GM21390 (cell line): ENCODE data around the gene FGFBP2.
"Not testable (repeated sequence)": the region's sequence is repeated elsewhere in the genome, so short reads cannot be mapped to it uniquely, and the experiment has no call there.

Experiments used
- ATAC-seq: cut with Tn5 transposase; IDR thresholded peaks from one replicate; pipeline ENCODE4 v1.9.1; 2021; ENCODE audit not compliant: unreplicated experiment

Gene FGFBP2

DNA sequence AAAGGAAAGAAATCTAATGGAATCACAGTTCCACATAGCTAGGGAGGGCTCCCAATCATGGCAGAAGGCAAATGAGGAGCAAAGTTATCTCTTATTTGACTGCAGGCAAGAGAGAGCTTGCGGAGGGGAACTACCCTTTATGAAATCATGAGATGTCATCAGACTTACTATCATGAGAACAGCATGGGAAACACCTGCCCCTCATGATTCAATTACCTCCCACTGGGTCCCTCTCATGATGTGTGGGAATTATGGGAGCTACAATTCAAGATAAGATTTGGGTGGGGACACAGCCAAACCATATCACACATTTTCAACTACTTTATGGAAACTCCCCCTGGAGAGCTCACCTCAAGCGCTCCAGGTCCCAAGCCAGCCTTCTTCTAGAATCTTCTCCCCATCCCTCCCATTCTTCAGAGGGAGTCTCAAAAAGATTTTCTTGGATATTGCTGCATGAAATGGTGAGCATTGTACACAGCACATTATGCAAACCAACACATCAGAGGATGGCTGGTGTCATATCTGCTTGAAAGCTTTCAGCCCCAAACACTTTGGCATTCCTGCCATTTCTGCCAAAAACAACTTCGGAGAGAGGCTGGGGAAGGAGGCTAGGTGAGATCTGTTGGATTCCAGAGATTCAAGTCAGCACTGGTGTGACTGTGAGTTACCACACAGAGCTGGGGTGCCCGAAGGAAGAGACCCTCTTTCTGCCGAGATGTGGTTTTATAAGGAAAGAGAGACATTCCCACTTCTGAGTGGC, 31.3 kb downstream of the FGFBP2 start:
- ATAC-seq, result no peak

DNA sequence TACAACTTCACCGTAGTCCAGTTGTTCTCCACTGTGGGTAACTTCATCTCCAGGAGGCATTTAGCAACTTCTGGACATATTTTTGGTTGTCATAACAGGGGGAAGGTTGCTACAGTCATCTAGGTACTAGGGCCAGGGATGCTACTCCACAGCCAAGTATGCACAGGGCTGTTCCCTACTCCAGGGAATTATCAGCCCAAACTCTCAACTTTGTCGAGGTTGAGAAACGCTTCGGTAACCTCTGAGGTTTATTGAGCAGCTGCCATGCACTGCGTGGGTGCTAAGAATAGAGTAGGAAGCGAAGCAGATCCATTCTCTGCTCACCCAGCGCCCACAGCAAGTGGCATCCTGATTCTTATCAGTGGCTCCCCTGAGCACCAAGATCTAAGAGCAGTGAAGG, 32.7 kb downstream of the FGFBP2 start:
- no peak for ATAC-seq

DNA sequence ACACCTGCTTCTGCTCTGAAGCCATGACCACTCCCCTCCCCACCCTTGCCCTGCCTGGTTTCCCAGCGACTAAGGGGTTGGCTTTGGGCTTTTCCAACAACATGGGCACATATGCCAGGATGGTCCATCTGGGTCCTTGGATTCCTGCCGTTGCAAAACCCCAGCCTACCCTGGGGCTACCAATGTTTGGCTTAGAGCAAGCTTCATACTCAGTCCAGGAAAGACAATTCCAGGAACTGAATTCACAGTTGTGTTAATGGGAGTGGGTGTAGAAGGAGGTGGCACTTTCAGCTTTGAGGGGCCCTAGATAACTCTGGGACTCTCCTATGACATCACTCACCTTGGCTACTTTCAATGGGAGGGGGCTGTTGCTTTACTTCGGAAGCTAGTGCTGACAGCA, 33.4 kb downstream of the FGFBP2 start:
- ATAC-seq, result no peak

DNA sequence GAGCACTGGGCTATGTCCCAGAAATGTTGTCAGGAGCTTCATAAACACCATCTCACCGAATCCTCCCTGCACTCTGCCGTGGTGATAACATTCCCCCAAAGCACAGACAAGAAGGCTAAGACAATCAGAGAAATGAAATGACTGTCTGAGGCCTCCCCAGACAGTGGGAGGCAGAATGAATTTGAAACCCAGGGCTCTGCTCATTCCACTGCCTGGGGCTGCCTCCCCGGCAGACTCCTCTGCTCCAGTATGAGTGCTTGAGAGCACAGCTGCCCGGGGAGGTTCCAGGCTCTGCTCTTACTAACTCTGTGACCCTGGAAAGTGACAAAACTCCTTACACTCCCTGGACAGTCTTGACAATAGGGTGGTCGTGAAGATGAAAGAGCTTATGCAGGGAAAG, 34.1 kb downstream of the FGFBP2 start:
- ATAC-seq, result no peak

DNA sequence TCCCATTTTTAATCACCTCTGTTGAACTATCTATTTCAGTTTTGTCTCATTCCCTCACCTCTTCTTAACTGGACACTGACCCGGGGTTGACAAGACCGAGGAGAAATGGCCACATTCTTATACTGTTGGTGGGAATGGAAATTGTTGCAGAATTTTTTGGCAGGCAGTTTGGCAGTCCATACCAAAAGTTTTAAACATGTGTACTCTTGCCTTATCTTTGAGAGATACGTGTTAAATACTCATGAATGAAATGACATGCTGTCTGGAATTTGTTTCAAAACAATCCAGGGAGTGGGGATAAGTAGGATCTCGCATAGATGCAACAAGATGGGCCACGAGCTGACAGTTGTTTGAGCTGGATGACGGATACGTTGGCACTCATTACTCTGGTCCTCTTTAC, 36.5 kb downstream of the FGFBP2 start:
- no peak for ATAC-seq

DNA sequence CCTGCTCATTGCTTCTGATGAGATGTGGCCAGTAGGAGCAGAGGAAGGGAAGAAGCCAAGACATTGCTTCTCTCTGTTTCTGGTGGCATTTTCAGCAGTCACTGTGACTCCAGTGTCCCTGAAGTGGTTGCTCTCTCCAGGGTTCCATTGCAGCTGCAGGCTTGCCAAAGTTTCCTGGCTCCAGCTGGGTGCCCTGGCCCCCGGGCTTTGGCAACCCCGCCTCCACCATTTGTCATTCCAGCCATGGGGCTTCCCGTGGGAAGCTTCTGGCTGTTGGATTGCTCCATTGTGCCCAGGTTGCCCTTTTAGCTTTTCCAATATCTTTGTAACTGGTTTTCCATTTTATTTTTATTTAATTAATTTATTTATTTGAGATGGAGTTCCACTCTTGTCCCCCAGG, 37.1 kb downstream of the FGFBP2 start:
- ATAC-seq, result no peak

DNA sequence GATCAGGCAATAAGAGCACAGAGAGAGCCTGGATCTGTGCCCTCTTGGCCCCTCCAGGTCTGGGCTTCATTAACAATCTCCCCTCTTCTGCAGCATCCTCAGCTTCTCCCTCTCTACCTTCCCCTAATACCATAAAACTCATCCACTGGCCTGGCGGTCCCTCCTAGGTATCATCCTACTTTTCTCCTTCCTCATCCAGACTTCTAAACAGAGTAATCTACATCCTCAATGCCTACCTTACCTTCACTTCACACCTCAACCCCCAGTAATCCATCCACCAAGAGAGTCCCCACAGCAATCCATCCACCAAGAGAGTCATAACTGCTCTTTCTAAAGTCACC, 41.4 kb downstream of the FGFBP2 start:
- ATAC-seq, result no peak

DNA sequence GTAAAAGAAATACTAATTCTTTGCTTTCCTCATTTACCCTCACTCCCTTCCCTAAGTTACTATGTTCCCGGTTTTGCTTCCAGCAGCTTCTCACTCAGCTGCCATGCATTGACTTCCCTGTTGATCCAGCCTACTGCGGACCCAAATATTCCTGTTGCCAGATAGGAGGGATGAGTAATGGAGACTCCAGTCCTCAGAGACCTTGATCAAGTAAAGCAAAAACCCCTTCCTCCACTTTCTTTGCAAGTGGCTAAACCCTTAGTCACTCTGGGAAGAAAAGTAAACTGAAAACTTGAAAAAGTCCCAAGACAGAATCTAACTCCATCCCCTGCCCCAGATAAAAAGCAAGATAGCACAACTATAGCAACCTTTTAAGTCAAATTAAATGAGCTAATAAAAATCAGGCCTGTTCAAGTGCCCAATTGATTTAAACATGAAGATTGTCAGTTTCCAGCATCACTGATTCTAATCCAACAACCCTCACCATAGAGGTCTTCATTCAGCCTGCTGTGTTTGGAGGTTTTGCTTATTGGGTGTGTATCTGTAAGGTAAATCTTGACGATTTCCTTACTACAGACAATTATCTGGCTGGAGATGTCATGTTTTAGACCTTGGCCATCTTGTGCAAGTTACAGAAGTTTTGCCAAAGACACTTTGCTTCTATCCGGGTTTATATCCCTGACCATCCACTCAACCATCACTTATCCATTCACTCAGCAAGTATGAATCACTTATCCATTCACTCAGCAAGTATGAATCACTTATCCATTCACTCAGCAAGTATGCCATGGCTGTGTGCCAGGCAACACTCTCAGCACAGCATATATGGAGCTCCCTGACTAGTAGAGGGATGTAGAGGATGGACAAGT, 42.0 kb downstream of the FGFBP2 start:
- no peak for ATAC-seq

DNA sequence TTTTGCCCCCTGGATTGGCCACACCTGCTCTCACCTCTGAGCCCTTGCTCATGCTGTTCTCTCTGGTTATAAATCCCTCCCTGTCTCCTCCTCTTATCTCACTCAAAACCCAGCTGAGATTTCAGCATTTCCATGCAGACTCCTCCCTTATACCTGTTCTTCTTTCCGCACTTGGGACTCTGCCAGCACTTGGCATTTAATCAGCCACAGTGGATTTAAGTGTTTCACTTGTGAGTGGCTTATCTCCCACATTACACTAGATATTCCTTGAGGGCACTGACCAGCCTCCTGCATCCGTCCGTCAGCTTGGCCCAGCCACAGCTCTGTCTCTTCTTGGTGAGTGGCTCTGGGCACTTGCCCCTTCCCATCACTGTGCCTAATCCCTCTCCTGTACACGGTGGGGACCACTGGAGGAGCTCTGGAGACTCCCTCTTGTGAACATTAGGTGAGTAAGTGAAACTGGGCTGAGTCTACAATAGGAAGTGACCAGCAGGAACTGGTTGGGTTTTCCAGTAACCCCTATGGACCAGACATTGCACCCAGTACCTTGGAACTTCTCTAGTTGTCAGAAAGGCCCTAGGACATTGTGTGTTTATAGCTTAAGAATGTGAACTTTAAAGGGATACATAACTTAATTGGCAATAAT, 44.4 kb downstream of the FGFBP2 start:
- ATAC-seq, result no peak

DNA sequence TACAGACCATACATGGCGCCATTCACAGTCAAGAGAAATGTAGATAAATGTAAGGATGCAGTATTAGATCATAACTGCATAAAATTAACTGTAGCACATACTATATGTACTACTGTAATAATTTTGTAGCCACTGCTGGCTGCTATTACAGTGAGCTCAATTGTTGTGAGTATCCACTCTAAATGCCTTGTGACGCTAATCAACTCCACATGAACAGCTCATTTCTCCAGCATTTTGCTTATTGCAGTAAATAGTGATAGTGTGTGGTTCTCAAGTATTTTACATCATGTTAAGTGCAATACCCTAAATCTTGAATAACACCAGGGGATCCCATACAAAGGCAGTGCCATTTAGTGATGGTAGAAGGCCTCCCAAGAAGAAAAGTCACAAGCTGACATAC, 45.7 kb downstream of the FGFBP2 start:
- no peak for ATAC-seq

DNA sequence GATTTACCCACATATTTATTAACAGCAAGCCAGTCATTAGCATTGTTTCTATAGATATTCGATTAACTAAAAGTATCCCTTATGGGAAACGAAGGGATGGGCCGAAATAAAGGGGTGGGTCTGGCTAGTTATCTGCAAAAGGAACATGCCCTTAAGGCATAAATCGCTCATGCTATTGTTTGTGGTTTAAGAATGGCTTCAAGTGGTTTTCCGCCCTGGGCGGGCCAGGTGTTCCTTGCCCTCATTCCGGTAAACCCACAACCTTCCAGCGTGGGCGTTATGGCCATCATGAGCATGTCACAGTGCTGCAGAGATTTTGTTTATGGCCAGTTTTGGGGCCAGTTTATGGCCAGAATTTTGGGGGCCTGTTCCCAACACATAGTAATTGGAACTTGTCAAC, 46.6 kb downstream of the FGFBP2 start:
- not testable (repeated sequence) for ATAC-seq

DNA sequence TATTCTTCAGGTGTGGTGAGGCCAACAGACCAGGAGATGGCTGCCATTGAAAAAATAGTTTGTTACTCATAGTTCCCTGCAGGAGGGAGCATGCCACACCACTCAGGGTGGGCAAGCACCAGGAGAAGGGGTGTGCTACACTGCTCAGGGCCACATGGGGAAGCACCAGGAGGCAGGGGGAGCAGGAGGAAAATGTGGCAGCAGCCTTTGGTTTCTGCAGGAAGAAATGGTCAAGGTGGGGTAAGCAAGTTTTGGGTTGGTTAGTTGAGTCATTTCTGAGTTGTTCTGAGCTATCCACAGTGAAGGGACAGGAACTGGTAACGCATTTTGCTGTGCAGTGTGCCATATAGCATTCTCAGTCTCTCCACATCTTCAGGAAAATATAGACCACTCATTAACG, 48.2 kb downstream of the FGFBP2 start:
- no peak for ATAC-seq

DNA sequence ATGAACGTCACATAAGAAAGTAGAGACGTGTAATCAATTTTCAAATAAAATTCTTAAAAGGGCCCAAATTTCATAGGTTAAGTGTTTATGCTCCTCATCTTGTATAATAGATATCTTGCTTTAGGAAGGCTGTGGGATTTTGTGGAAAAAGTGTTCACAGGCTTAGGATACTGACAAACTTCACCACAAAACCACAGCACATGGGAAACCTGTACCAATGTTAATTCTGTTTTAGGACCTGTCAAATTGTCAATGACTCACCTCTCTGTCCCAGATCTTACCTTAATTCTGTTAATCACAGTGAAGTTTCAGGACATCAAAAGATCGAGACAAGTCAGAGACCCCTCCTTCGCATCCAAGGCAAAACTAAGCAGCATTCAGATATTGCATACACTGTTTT, 48.7 kb downstream of the FGFBP2 start:
- ATAC-seq, result no peak

DNA sequence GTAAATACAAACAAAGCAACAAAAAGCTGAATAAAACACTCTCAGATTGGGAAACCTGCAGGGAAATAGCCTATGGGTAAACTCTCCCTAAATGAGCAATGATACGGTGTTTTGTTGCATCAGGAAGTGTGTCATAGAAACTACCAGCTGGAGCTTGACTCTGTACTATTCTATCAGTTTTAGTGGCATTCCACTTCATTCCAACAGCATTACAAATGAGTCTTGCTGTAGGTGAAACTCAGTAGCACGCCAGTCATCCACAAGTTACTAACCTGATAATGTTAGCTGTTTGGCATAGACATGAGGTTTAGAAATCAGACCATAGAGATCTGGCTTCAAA, 49.4 kb downstream of the FGFBP2 start:
- no peak for ATAC-seq

DNA sequence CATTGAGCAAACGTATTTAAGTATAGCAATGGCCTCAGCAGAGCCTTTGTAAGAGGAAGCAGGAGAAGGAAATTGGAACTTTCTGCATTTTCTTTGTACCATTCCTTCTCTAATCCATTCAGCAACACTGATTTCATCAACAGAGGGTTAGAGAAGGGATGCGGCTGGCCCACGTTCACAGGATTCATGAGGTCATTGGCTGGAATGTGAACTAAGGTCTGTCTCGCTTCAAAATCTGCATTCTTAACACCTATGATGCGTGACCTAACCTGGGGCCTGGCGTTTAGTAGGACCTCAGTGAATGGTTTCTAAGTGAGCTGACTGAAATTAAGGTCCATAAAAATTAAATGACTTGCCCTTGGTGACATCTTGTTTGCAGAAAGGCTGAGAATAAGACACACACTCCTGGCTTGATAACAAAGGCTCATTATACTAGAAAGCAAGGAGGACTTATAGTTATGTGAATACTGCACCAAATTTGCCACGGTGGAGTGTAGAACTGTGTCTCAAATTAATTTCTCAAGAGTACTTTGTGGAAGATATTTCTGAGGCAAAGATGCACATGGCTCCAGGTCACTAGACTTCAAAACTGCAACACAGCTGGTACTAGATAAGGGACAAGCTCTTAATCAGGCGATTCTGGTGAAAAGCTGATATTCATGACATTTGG, 49.9 kb downstream of the FGFBP2 start:
- ATAC-seq, result no peak

DNA sequence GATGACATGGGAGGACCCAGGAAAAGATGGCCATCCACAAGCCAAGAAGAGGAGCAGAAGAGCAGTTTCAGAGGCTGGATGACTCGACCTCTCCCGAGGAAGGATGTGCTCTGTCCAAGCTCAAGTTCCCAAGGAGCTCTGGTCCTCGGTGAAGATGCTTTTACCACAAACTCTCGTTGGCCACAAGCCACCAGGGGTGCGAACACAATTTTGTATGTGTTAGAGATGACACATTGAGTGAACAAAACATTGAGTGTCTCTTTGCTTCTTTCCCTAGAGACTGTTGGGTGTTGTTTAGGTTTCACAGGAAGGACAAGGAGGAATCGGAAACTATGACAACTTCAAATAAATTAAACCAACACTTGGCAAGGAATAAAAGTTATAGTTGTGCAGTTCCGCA, 50.7 kb downstream of the FGFBP2 start:
- ATAC-seq, result no peak
